ENCODE measurements around the gene STAC.

STAC gene

DNA sequence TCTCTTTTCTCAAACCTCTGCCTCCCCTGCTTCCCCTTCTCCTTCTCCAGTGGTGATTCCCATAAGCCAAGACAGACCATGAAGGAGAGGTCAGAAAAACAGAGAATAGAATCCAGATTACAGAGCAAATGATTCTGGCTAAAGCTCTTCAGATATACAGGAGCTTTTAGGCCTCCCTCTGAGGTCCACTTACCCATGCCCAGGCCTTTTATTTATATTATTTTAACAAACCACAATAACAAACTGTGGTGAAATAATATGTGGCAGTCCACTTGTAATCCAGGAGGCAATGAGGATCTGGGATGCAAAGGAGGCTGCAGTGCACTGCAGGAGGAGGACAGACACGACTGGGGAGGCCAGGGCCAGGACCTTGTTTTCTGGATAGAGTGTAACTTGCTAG is 104.1 kb downstream of the STAC start:
- Histone ChIP-seq H3K27ac (replicated peaks) (no peak overlapping the region), H3K27me3 (ENCODE audit: insufficient read depth, poor library complexity, severe bottlenecking) (no peaks in the 10 kb centered on the region), H3K4me3 (replicated peaks; ENCODE audit: insufficient read depth, low read length) (no peak overlapping the region)
- no peak for DNase-seq (ENCODE audit: low read depth in 1 of 2, low spot score in 1 of 2)
- no peak for TF ChIP-seq GABPA (IDR thresholded peaks at IDR 0.05; ENCODE audit: low read depth)
- TF ChIP-seq, protein P1, sequence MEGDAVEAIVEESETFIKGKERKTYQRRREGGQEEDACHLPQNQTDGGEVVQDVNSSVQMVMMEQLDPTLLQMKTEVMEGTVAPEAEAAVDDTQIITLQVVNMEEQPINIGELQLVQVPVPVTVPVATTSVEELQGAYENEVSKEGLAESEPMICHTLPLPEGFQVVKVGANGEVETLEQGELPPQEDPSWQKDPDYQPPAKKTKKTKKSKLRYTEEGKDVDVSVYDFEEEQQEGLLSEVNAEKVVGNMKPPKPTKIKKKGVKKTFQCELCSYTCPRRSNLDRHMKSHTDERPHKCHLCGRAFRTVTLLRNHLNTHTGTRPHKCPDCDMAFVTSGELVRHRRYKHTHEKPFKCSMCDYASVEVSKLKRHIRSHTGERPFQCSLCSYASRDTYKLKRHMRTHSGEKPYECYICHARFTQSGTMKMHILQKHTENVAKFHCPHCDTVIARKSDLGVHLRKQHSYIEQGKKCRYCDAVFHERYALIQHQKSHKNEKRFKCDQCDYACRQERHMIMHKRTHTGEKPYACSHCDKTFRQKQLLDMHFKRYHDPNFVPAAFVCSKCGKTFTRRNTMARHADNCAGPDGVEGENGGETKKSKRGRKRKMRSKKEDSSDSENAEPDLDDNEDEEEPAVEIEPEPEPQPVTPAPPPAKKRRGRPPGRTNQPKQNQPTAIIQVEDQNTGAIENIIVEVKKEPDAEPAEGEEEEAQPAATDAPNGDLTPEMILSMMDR (IDR thresholded peaks at IDR 0.05; ENCODE audit: insufficient read depth, low read length), result no peak
- no peak for TF ChIP-seq SPI1 (IDR thresholded peaks at IDR 0.05; ENCODE audit: borderline replicate concordance, low read depth)
- TF ChIP-seq, protein P2, sequence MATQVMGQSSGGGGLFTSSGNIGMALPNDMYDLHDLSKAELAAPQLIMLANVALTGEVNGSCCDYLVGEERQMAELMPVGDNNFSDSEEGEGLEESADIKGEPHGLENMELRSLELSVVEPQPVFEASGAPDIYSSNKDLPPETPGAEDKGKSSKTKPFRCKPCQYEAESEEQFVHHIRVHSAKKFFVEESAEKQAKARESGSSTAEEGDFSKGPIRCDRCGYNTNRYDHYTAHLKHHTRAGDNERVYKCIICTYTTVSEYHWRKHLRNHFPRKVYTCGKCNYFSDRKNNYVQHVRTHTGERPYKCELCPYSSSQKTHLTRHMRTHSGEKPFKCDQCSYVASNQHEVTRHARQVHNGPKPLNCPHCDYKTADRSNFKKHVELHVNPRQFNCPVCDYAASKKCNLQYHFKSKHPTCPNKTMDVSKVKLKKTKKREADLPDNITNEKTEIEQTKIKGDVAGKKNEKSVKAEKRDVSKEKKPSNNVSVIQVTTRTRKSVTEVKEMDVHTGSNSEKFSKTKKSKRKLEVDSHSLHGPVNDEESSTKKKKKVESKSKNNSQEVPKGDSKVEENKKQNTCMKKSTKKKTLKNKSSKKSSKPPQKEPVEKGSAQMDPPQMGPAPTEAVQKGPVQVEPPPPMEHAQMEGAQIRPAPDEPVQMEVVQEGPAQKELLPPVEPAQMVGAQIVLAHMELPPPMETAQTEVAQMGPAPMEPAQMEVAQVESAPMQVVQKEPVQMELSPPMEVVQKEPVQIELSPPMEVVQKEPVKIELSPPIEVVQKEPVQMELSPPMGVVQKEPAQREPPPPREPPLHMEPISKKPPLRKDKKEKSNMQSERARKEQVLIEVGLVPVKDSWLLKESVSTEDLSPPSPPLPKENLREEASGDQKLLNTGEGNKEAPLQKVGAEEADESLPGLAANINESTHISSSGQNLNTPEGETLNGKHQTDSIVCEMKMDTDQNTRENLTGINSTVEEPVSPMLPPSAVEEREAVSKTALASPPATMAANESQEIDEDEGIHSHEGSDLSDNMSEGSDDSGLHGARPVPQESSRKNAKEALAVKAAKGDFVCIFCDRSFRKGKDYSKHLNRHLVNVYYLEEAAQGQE (IDR thresholded peaks at IDR 0.05; ENCODE audit: insufficient replicate concordance, low read depth), result no peak
- TF ChIP-seq POLR2AphosphoS5 (IDR thresholded peaks at IDR 0.05; ENCODE audit: low read depth), result no peak

DNA sequence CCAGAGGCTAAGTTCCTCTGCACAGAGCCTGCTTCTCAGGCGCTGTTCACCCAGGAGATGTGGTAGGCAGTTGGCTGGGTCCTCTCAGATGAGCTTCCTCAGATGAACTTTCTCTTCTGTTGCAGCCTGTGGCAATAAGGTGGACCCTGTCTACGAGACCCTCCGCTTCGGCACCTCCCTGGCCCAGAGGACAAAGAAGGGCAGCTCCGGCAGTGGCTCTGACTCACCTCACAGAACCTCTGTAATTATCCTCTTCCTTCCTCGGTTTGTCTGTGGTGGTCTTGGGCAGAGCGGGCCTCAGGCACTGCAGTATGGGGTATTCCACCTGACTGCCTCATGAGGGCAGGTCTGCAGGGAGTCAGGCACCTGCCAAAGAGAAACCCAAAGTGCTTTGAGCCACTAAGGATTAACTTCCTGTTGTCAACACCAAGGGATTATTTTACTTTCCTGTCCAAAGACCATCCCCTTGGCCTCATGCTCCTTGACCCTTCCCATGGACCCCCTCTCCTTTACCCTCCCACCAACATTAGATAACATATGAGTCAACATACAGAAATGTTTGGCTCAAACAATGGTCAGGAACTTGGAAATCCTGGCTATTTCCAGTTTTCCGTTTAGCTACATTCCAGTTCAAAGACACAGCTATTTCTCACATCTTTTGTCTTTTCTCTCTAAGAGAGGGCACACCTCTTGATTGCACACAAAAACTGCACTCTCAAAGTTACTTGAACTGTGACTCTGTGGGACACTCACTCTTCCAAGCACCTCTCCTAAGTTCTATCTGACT is 105.9 kb downstream of the STAC start:
- Histone ChIP-seq H3K4me3 (replicated peaks; ENCODE audit: insufficient read depth, low read length) (no peak overlapping the region), H3K27ac (replicated peaks) (no peak overlapping the region), H3K27me3 (ENCODE audit: insufficient read depth, poor library complexity, severe bottlenecking) (peaks cover 3% of the 10 kb centered on the region)
- TF ChIP-seq, protein P2 (IDR thresholded peaks at IDR 0.05; ENCODE audit: insufficient replicate concordance, low read depth), result no peak
- TF ChIP-seq, protein P1 (IDR thresholded peaks at IDR 0.05; ENCODE audit: insufficient read depth, low read length), result no peak
- no peak for TF ChIP-seq SPI1 (IDR thresholded peaks at IDR 0.05; ENCODE audit: borderline replicate concordance, low read depth)
- no peak for TF ChIP-seq POLR2AphosphoS5 (IDR thresholded peaks at IDR 0.05; ENCODE audit: low read depth)
- TF ChIP-seq GABPA (IDR thresholded peaks at IDR 0.05; ENCODE audit: low read depth), result no peak
- no peak for DNase-seq (ENCODE audit: low read depth in 1 of 2, low spot score in 1 of 2)

DNA sequence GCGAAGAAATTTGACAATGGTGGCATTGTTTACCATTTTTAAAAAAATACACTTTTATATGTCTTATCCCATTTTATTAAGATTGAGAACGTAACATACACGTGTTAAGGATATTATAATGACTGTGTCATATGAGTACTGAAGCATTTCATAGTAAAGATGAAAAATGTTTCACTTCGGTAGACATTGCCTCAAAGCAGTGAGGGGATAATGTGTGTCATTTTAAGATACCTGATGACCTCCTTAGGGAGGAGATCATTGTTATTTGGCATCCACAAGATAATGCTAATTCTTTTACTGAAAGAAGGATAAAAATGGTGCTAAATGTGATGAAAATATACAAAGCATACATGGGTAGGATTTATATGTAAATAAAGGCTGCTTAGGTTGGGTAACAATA is 107.3 kb downstream of the STAC start:
- no peak for DNase-seq (ENCODE audit: low read depth in 1 of 2, low spot score in 1 of 2)
- Histone ChIP-seq H3K4me3 (replicated peaks; ENCODE audit: insufficient read depth, low read length) (no peak overlapping the region), H3K27ac (replicated peaks) (no peak overlapping the region), H3K27me3 (ENCODE audit: insufficient read depth, poor library complexity, severe bottlenecking) (peaks cover 3% of the 10 kb centered on the region)
- TF ChIP-seq, protein P2 (IDR thresholded peaks at IDR 0.05; ENCODE audit: insufficient replicate concordance, low read depth), result no peak
- no peak for TF ChIP-seq GABPA (IDR thresholded peaks at IDR 0.05; ENCODE audit: low read depth)
- no peak for TF ChIP-seq POLR2AphosphoS5 (IDR thresholded peaks at IDR 0.05; ENCODE audit: low read depth)
- TF ChIP-seq, protein P1 (IDR thresholded peaks at IDR 0.05; ENCODE audit: insufficient read depth, low read length), result no peak
- no peak for TF ChIP-seq SPI1 (IDR thresholded peaks at IDR 0.05; ENCODE audit: borderline replicate concordance, low read depth)
